ENCODE data around the gene ARHGEF25.
"Not testable (repeated sequence)": the region's sequence is repeated elsewhere in the genome, so short reads cannot be mapped to it uniquely, and the experiment has no call there.

The ARHGEF25 gene

GRCh38 chr12:57638096-57638495 is 26.9 kb downstream of the ARHGEF25 start:
- no peak for DNase-seq

GRCh38 chr12:57640175-57641042 is 29.2 kb downstream of the ARHGEF25 start:
- DNase-seq: no peak

DNA sequence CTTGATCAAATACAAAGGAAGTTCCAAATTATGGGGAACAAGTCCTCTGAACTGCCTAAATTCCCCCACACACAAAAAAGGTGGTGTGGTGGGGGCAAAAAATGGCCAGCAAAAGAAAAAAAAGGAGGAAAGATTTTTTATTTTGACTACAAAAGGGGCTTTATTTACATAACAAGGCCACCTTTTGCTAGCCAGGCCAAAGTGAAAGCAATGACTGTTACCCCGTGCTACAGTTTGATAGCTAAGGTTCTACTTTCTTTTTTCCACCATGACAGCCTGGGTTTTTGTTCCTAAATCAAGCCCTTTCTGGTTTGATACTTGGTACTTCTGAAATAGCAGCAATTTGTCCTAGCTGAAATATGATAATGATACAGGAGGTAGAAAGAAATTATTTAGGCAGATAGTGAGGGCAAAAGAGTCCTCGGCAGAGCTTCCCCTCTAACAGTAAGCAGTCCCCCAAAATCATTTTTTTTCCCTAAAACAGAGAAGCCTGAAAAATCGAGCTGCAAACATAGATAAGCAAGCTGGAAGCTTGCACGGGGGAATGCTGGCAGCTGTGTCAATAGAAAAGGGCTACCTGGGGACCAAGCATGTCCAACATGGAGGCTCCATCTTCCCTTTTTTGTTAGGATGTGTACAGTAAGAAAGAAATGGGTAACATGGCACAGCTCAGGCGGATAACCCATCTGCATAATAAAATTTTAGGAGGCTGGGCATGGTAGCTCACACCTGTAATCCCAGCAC is 30.6 kb downstream of the ARHGEF25 start:
- DNase-seq: no peak

DNA sequence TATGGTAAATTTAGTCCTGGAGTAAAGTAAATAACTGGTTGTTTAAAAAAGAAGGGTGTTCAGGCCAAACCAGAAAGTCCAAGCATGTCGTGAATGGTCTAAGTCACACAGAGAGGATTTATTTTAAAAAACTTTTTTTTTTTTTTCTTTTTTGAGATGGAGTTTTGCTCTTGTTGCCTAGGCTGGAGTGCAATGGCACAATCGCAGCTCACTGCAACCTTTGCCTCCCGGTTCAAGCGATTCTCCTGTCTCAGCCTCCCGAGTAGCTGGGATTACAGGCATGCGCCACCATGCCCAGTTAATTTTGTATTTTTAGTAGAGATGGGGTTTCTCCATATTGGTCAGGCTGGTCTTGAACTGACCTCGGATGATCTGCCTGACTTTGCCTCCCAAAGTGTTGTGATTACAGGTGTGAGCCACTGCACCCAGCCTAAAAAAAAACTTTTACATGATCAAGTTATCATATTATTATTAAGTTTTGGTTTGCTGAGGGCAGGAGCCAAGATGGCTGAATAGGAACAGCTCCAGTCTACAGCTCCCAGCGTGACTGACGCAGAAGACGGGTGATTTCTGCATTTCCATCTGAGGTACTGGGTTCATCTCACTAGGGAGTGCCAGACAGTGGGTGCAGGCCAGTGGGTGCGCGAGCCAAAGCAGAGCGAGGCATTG is 34.9 kb downstream of the ARHGEF25 start:
- not testable (repeated sequence) for DNase-seq

GRCh38 chr12:57646659-57647049 is 35.4 kb downstream of the ARHGEF25 start:
- not testable (repeated sequence) for DNase-seq

DNA sequence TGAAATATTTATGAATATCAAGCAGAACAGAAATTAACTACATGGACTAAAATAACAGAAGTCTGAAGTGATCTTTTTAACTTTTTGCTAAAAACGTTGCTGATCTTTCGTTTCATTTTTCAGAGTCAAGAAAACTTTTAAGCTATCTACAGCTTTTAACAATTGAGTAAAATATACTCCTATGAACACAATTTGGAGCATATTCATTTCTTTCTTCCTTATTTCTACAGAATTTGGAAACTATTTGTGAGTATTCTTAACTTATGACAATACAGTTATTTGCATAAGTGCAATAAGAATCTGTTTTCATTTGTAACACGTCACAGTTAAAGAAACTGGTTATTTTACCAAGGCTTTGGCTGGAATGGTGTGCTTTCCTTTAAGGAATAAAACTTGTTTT is 42.8 kb downstream of the ARHGEF25 start:
- DNase-seq: no peak

GRCh38 chr12:57655541-57656240 is 44.5 kb downstream of the ARHGEF25 start:
- no peak for DNase-seq

DNA sequence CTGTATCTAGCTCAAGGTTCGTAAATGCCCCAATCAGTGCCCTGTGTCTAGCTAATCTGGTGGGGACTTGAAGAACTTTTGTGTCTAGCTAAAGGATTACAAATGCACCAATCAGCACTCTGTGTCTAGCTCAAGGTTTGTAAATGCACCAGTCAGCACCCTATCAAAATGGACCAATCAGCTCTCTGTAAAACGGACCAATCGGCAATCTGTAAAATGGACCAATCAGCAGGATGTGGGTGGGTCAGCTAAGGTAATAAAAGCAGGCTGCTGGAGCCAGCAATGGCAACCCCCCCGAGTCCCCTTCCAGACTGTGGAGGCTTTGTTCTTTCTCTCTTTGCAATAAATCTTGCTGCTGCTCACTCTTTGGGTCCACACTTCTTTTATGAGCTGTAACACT is 45.2 kb downstream of the ARHGEF25 start:
- DNase-seq: not testable (repeated sequence)

- no peak for DNase-seq
Measured at GRCh38 chr12:57657744-57658143, 46.5 kb downstream of the ARHGEF25 start.

DNA sequence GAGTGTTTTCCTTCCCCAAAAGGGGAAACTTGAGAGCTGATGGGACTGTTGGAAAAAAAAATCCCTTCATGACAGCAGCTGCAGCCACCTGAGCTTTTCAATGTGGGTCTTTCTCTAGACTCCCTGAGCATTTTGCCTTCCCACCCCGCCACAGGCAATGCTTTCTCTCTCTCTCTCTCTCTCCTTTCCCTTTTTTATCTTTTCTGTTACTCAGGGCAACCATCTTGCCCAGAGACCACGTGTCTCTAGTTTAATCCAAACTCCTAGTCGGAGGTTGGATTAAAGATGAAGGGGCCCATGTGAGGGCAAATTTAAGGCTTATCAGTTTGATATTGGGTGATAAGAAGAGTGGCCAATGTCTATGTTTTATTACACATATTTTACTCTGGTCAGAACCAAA is 47.7 kb downstream of the ARHGEF25 start:
- DNase-seq: no peak

DNA sequence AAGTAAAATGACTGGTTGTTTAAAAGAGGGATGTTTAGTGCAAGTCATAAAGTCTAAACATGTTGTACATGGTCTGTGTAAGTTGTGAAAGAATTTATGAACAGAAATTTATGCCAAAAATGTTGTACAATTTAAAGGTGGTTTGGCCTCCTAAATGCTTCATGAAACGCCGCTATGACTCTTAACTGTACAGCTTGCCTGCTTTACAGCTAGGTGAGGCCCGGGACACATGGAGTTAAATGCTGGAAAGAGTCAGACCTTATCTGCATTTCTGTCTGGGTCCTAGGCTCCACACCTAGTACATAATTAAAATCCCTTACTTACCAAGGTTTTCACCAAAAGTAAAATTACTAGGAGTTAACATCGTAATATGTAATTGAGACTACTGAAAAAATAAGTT is 50.1 kb downstream of the ARHGEF25 start:
- DNase-seq: no peak

- not testable (repeated sequence) for DNase-seq
Measured at GRCh38 chr12:57665066-57665820, 54.0 kb downstream of the ARHGEF25 start.
